KOPT-K1 (cell line): ENCODE results near the gene ELFN1.

Source experiments
- H3K27ac ChIP-seq: fragments of 200-600 bp; sonication (generic); 2 replicates; pipeline ENCODE4 v1.5.1; 2016; ENCODE audit warnings: antibody characterized with exemption, mild to moderate bottlenecking, low read depth, low read length; ENCODE audit not compliant: poor library complexity, severe bottlenecking
- H3K36me3 ChIP-seq: fragments of 200-600 bp; sonication (generic); 2 replicates; pipeline ENCODE4 v1.5.1; 2017; ENCODE audit warnings: antibody characterized with exemption, mild to moderate bottlenecking, low read length, moderate library complexity; ENCODE audit not compliant: insufficient read depth
- H3K9me3 ChIP-seq: fragments of 200-600 bp; sonication (generic); 2 replicates; pipeline ENCODE4 v1.5.1; 2017; ENCODE audit warnings: antibody characterized with exemption, low read length, mild to moderate bottlenecking; ENCODE audit not compliant: insufficient read depth, poor library complexity, severe bottlenecking

Gene ELFN1

DNA sequence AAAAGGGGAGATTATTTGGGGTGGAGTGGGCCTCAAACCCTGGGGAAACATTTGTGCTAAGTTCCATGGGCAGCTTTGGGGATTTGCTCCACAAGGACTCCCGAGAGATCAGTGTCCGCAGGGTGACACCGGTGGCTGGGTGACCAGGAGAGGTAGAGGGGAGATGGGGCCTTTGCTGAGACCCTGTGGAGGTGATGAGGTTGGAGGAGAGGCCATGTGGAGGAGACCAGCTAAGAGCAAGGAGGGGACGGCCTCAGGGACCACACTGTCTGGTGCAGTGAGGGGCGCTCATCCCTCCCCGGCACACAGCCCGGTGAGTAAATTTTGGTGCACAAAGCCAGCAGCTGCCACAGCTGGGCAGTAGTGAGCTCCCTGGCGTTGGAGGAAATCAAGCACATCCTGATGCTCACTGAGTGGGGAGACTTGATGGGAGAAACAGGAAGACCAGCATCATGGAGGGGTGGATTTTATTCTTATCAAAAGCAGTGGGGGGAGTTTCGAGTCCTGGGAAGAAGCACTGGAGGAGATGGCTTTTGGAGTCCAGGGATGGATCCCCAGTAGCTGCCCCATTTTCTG is 20.2 kb upstream of the ELFN1 start:
- Histone ChIP-seq H3K36me3 (no peaks in the 10 kb centered on the region), H3K27ac (no peak overlapping the region), H3K9me3 (no peaks in the 10 kb centered on the region)

DNA sequence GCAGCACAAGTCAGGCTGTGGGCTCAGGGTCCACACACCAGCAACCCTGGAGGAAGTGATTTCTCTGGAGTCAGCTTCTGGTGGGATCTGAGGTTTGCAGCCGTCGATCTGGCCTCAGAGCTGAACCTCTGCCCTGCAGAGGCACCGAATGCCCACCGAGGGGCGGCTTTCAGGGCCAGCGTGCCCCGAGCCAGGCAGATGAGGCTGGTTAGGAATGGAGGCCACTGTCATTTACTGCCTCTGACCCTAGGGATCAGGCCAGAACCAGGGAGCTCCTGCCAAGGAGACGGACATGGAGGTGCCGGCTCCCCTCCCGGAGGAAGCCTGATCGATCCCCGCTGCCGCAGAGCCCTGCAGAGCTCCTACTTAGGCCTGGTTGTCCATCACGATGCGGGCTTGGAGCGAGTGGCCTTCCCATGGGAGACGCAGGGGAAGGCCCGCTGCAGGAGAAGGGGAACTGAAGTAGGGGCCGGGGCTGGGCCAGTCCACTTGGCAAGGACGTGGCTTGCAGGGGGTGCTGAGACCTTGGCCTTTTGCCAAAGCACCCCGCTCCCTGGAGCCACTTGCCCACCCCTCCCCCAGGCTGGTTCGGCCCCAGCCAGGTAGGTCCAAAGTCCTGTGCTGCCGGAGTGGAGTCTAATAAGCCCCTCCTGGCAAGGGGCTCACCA is 19.6 kb upstream of the ELFN1 start:
- no peak overlapping the region for H3K27ac ChIP-seq
- H3K36me3 ChIP-seq: no peaks in the 10 kb centered on the region
- no peaks in the 10 kb centered on the region for H3K9me3 ChIP-seq

DNA sequence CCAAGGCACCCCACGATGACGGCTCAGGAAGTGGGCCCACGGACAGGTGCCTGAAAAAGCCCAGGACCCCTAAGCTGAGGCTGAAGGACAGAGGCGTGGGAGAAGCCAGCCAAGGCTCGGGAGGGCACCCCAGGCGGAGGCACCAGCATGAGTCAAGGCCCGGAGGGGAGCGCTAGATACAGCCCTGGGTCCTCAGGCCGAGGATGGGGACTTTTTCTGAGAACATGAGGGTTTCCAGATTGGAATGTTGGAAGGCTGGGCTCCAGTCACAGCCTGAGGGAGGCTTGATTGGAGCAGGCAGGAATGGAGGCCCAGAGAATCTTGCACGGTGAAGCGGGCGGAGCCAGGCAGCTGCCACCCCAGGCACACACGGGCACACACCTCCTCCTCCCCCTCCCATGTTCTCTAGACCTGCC is 19.0 kb upstream of the ELFN1 start:
- no peaks in the 10 kb centered on the region for H3K9me3 ChIP-seq
- no peaks in the 10 kb centered on the region for H3K36me3 ChIP-seq
- no peak overlapping the region for H3K27ac ChIP-seq

DNA sequence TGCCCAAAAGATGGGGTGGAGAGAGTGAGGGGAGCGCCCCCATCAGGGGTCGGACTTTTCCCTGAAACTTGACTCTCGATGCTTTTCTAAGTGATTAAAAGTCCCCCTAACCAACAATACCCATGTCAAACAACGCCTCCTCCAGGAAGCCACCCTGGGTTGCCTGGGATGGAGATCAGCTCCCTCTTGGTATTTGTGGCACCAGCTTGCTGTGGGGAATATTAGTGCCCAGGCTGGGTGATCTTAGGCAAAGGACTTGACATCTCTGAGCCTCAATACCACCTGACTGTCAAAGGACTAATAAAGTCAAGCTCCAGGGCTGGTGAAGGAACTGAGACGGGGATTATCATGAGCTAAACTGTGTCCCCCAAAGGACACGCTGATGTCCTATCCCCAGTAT is 18.2 kb upstream of the ELFN1 start:
- Histone ChIP-seq H3K27ac (no peak overlapping the region), H3K9me3 (no peaks in the 10 kb centered on the region), H3K36me3 (no peaks in the 10 kb centered on the region)

DNA sequence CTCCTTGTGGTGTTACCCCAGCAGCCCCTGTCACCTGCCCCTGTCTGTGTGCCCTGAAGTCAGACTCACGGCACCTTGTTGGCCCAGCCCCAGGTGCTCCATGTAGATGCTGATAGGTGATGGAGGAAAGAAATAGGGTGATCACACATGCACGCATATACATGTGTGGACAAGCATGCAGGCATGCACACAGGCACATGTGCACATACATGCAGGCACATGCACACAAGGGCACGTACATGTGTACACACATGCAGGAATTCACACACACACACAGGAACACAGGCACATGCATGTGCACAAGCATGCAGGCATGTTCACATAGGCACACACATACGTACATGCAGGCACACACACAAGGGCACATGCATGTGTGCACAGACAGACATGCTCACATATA is 16.6 kb upstream of the ELFN1 start:
- Histone ChIP-seq H3K9me3 (no peaks in the 10 kb centered on the region), H3K27ac (no peak overlapping the region), H3K36me3 (no peaks in the 10 kb centered on the region)

DNA sequence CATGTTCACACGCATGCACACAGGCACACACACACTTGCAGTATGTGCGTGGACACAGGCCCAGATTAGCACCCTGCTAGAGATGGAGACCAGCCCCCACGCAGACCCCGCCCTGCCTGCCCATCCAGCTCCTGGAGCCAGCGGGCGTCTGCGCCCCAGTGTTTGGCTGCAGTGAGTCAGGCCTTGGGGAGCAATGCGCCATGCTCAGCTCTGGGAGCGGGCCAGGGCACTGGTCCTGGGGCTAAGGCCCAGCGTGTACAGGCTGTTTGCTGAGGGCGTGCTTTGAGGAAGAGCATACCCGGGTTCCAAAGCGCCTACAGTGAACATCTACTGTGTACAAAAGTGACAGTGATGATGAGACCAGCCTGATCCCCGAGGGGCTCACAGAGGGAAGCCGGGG is 16.0 kb upstream of the ELFN1 start:
- no peaks in the 10 kb centered on the region for H3K36me3 ChIP-seq
- H3K27ac ChIP-seq: no peak overlapping the region
- no peaks in the 10 kb centered on the region for H3K9me3 ChIP-seq

DNA sequence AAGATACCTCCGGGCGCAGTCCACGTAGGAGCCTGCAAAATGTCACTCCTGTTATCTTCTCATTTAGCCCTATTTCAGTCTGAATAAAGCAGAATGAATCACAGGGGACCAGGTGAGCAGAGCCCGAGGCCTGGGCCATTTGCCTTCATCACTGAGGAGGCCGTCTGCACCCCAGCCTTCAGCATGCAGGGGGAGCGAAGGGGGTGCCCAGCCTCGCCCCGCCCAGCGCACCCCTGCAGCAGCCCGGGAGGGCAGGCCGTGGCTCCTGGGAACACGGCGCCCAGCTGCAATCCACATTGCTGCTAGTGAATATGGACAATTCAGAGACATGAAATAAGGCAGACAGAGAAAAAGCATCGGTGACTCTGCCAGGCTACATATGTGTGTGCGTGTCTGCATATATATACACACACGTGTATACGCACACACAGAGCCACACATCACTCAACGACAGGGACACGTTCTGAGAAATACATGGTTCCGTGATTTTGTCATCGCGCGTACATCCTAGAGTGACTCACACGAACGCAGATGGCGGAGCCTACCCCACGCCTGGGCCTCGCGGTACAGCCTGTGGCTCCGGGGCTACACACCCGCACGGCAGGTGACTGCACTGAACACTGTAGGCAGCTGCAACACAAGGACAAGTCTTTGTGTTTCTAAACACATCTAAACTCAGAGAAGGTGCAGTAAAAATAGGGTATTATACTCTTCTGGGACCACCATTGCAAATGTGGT is 15.2 kb upstream of the ELFN1 start:
- no peak overlapping the region for H3K27ac ChIP-seq

DNA sequence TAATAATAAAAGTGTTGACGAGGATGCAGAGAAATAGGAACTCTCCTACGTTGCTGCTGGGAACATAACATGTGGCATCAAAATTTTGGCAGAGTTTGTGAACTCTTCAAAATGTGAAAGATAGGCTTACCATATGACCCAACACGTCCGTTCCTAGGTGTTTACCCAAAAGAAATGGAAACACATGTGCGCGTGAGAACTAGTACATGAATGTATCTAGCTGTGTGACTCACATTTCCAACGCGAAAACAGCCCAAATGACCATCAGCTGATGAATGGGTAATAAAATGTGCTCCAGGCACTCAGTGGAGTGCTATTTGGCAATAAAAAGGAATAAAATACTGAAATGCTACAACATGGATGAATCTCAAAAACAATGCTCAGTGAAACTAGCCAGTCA is 10.4 kb upstream of the ELFN1 start:
- Histone ChIP-seq H3K9me3 (no peaks in the 10 kb centered on the region), H3K27ac (no peak overlapping the region), H3K36me3 (no peaks in the 10 kb centered on the region)

More for the DNA sequence above, 15.2 kb upstream of the ELFN1 start:
- Histone ChIP-seq H3K9me3 (no peaks in the 10 kb centered on the region), H3K36me3 (no peaks in the 10 kb centered on the region)

DNA sequence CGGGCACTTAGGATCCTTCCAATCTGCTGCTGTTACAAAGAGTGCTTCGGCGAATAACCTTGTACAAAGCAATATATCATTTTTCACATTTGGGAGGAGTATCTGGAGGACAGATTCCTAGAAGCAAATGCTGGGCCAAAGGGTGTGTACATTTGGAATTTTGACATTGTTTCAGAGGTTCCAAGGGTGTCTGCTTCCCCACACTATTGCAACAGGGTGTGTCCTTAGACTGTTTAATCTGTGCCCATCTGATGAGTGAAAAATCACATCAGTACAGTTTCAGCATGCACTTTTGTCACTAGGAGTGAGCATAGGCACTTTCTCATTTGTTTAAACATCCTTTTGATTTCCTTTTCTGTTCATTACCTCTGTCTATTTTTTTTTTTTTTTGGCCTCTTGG is 8.6 kb upstream of the ELFN1 start:
- no peaks in the 10 kb centered on the region for H3K9me3 ChIP-seq
- no peaks in the 10 kb centered on the region for H3K36me3 ChIP-seq
- H3K27ac ChIP-seq: no peak overlapping the region

DNA sequence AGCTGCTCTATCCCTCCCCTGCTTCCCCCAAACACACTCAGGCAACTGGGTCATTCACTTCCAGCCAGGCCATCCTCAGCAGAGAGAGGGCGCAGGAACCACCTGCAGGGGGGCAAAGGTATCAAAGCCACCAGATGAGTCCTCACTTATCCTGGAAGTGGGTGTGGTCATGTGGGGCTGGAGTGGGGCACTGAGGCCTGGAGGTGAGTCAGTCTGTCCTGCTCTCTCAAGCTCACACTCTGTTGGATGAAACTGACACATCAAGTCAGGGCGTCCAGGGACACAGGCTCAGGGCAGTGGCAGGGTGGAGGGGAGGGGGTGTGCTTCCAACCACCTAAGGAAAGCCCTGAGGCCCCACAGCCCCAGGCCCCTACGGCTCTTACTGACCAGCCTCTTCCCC is 8.0 kb upstream of the ELFN1 start:
- no peak overlapping the region for H3K27ac ChIP-seq

DNA sequence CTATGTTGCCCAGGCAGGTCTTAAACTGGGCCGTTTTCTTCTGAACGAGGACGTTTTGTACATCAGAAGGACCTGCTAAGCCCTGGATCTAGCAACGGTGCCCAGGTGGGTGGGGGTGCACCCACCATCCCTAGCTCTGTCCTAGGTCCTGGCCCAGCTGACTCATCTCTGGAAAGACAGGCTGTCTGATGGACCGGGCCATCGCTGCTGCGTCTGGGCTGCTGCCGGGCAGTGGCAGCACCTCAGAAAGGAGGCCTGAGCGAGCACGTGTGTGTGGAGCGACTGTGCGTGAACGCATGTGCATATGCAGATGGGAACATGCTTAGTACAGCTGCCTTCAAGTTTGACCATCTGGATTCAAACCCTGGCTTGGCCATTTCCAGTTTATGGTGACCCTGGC is 7.3 kb upstream of the ELFN1 start:
- no peak overlapping the region for H3K27ac ChIP-seq
- H3K36me3 ChIP-seq: no peaks in the 10 kb centered on the region
- H3K9me3 ChIP-seq: no peaks in the 10 kb centered on the region

More for the DNA sequence above, 8.0 kb upstream of the ELFN1 start:
- Histone ChIP-seq H3K36me3 (no peaks in the 10 kb centered on the region), H3K9me3 (no peaks in the 10 kb centered on the region)

DNA sequence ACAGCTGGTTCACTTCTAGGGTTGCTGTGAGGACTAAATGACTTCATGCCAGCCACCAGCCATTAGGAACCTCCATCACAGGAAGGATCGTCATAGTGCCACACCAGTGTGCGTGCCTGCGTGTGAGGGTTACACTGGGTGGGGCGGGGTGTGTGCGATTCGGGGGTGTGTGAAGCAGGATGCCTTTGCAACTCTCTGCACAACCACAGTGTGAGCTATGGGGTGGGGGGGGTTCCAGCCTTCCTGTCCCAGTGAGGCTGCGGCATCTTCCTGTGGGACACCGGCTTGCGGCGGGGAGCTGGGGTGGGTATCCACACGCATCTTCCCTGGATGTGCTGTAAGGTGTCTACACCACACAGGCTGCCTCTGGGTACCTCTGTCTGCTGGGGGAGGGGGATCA is 6.9 kb upstream of the ELFN1 start:
- Histone ChIP-seq H3K27ac (no peak overlapping the region), H3K9me3 (no peaks in the 10 kb centered on the region), H3K36me3 (no peaks in the 10 kb centered on the region)

DNA sequence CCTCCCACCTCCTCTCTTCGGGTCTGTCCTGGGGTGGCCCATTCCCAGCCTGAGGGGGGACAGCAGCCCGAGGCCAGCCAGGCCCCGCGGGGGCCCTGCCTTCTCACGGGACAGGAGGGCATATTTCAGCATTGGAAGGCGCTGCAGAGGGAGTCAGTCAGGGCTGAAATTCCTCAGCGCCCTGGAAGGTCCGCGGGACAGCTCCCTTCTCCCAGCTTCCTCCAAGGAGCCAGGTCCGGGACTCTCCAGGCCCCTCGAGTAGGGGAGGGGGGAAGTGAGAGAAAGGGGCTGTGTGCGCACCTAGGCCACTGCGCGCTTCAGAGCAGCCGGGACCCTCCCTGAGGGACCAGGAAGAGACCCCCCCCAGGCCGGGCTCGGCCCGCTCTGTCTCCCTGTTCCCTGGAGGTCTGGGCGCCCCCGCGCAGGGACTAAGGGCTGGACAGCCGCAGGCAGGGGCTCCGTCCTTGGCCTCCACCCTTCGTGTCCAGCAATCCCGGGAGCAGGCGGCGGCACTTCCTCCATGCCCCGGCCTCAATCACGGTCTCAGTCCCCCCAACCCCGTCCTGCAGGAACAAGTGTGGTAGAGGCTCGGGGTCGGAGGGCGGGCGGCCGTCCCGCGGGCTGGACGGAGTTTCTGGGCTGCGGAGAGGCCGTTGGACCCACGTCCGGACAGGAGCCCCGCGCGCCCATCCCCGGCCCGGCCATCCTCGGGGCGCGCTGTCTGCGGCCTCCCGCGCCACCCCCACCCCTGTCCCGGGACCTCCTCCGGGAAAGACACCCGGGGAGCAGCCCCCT is 6.0 kb upstream of the ELFN1 start:
- Histone ChIP-seq H3K27ac (no peak overlapping the region), H3K36me3 (no peaks in the 10 kb centered on the region), H3K9me3 (no peaks in the 10 kb centered on the region)

DNA sequence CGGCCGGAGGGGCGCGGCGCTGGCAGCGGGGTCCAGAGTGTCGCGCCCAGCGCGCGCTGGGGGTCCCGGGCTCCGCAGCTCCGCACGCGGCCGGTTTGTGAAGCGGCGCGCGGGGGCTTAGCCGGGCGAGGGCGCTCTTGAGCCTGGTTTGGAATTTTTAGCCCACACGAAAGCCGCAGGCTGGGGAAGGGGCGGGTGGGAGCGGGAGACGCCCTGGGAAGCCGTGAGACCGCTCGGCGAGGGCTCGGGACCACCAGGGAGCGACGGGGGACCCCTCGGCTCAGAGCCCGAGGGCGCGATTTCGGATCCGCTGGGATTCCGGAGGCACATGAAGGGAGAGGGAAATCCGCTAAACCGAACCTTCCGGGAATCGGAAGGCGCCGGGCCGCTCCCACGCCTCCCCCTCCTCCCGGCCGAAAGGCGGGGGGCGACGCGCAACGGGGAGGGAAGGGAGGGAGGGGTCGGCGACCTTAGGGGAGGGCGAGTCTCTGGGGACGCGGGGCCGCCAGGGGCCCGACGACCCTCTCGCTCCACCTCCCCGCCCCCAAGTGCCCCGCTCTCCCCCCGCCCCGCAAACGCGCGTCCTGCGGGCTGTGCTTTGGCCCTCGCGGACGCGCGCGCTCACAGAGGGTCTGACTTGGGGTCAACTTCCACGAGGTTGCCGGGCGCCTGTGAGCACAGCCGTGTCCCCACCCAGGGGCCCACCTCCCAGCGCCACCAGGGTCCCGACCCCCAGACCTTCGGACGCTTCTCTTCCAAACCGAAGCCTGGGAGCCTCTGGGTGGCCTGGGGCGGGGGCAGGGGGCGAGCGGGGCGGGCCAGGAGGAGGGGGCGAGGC is 5.1 kb upstream of the ELFN1 start:
- H3K36me3 ChIP-seq: no peaks in the 10 kb centered on the region
- no peak overlapping the region for H3K27ac ChIP-seq
- no peaks in the 10 kb centered on the region for H3K9me3 ChIP-seq
